DND-41 (cell line): ENCODE data around the gene HACL1.

Experiments
- ATAC-seq: fragments of 200-7000 bp; cut with Tn5 transposase; 3 replicates; pipeline ENCODE4 v1.9.1; 2021; ENCODE audit warnings: low read depth; ENCODE audit not compliant: insufficient read depth
- DNase-seq: peaks from one replicate; pipeline ENCODE4 v3.0.0-alpha.2; 2020
- H2AFZ ChIP-seq: 2 replicates; pipeline ENCODE4 v1.6.0; 2012; ENCODE audit warnings: low read depth, low read length
- H3K27ac ChIP-seq: 2 replicates; pipeline ENCODE4 v1.5.1; 2012; ENCODE audit warnings: low read length, inconsistent platforms
- H3K27me3 ChIP-seq: fragments of 200-600 bp; sonication (generic); 2 replicates; pipeline ENCODE4 v1.6.0; 2012; ENCODE audit warnings: low read length, mild to moderate bottlenecking, inconsistent platforms; ENCODE audit not compliant: insufficient read depth, poor library complexity
- H3K36me3 ChIP-seq: 2 replicates; pipeline ENCODE4 v1.5.1; 2012; ENCODE audit warnings: low read length, inconsistent platforms; ENCODE audit not compliant: insufficient read depth
- H3K4me1 ChIP-seq: 2 replicates; pipeline ENCODE4 v1.5.1; 2012; ENCODE audit warnings: mild to moderate bottlenecking, low read length; ENCODE audit not compliant: insufficient read depth
- H3K4me2 ChIP-seq: 2 replicates; pipeline ENCODE4 v1.6.0; 2012; ENCODE audit warnings: mild to moderate bottlenecking, moderate library complexity, low read length, inconsistent platforms; ENCODE audit not compliant: insufficient read depth
- H3K4me3 ChIP-seq, 2 experiments: fragments of 200-600 bp in 1 of 2; shearing (Covaris generic) in 1 of 2; 2 replicates each; pipeline ENCODE4 v1.5.1; 2012 to 2016; ENCODE audit warnings: inconsistent platforms in 2 of 2, low read length in 2 of 2, mild to moderate bottlenecking in 2 of 2, low read depth in 1 of 2, moderate library complexity in 1 of 2
- H3K79me2 ChIP-seq: 2 replicates; pipeline ENCODE4 v1.6.0; 2012; ENCODE audit warnings: low read length, inconsistent platforms; ENCODE audit not compliant: insufficient read depth
- H3K9ac ChIP-seq: 2 replicates; pipeline ENCODE4 v1.6.0; 2012; ENCODE audit warnings: low read depth, mild to moderate bottlenecking, inconsistent platforms, low read length, moderate library complexity
- H3K9me3 ChIP-seq: 2 replicates; pipeline ENCODE4 v1.5.1; 2012; ENCODE audit warnings: low read length, moderate library complexity, mild to moderate bottlenecking, inconsistent platforms; ENCODE audit not compliant: insufficient read depth, severe bottlenecking
- H4K20me1 ChIP-seq: 2 replicates; pipeline ENCODE4 v1.6.0; 2012; ENCODE audit warnings: low read length; ENCODE audit not compliant: insufficient read depth
- EZH2 ChIP-seq: IDR thresholded peaks from 3 replicates; pipeline ENCODE4 v1.6.1; 2012; ENCODE audit warnings: borderline replicate concordance, low read depth, mild to moderate bottlenecking, moderate library complexity, low read length, inconsistent platforms; ENCODE audit not compliant: severe bottlenecking
- TF ChIP-seq, protein P1 (sequence below): IDR thresholded peaks from 2 replicates; pipeline ENCODE4 v1.5.1; 2012; ENCODE audit warnings: borderline replicate concordance, low read length, moderate library complexity, mild to moderate bottlenecking; ENCODE audit not compliant: poor library complexity, severe bottlenecking; ENCODE audit errors: extremely low read depth

Gene HACL1

DNA sequence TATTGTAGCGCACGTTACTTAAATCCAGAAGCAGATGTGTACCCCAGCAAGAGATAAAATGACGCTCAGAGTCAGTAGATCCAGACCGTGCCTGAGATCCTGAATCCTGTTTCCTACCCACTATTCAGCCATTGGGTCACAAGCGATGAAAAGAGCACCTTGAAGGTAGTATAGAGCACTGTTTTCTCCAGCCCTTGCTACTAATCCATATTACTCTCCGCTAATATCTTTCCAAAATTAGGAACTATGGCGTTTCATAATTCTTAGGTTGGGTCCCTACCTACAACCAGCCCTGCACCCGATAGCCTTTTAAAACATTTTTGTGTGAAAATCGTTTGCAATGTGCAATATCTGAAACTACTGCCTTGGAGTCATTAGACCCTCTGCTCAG is 772 bp upstream of the HACL1 start:
- Histone ChIP-seq H4K20me1 (no peaks in the 10 kb centered on the region), H3K27me3 (no peaks in the 10 kb centered on the region), H3K9me3 (peaks cover 4% of the 10 kb centered on the region), H3K27ac (peak overlapping the region; percentile 94), H3K4me2 (peak overlapping the region; percentile 91), H3K4me3 (peak overlapping the region; percentile 52 to 65), H3K36me3 (peaks cover 30% of the 10 kb centered on the region), H3K79me2 (peaks cover 38% of the 10 kb centered on the region), H3K9ac (peak overlapping the region; percentile 77), H2AFZ (peak overlapping the region; percentile 88), H3K4me1 (peaks cover 30% of the 10 kb centered on the region)
- ATAC-seq: peak; percentile 28
- no peak for DNase-seq
- TF ChIP-seq EZH2: no peak
- TF ChIP-seq, protein P1, sequence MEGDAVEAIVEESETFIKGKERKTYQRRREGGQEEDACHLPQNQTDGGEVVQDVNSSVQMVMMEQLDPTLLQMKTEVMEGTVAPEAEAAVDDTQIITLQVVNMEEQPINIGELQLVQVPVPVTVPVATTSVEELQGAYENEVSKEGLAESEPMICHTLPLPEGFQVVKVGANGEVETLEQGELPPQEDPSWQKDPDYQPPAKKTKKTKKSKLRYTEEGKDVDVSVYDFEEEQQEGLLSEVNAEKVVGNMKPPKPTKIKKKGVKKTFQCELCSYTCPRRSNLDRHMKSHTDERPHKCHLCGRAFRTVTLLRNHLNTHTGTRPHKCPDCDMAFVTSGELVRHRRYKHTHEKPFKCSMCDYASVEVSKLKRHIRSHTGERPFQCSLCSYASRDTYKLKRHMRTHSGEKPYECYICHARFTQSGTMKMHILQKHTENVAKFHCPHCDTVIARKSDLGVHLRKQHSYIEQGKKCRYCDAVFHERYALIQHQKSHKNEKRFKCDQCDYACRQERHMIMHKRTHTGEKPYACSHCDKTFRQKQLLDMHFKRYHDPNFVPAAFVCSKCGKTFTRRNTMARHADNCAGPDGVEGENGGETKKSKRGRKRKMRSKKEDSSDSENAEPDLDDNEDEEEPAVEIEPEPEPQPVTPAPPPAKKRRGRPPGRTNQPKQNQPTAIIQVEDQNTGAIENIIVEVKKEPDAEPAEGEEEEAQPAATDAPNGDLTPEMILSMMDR: no peak

DNA sequence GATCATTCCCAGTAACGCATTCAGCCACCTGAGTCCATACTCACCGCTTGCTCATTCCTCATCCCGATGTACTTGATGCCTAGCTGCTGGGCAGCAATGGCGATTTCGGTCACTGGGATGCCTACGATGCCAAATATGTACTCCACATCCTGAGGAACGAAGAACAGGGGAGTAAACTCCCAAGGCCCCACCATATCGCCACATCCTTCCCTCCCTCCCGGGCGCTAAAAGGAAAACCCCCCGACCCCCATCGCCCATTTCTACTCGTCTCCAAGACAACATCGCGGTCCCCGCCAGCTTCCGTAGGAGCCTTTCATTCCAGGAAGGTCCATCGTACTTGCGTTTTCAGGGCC is 347 bp downstream of the HACL1 start:
- H4K20me1 ChIP-seq: no peaks in the 10 kb centered on the region
- H2AFZ ChIP-seq: peak overlapping the region; percentile 80
- peak overlapping the region; percentile 43 to 65 for H3K4me3 ChIP-seq
- peak overlapping the region; percentile 91 for H3K4me2 ChIP-seq
- ATAC-seq (peak; percentile 6), DNase-seq (no peak)
- peaks cover 30% of the 10 kb centered on the region for H3K4me1 ChIP-seq
- TF ChIP-seq, protein P1: no peak
- TF ChIP-seq EZH2: no peak
- H3K79me2 ChIP-seq: peaks cover 38% of the 10 kb centered on the region
- H3K27ac ChIP-seq: peak overlapping the region; percentile 70
- peaks cover 32% of the 10 kb centered on the region for H3K36me3 ChIP-seq
- no peaks in the 10 kb centered on the region for H3K27me3 ChIP-seq
- H3K9me3 ChIP-seq: peaks cover 4% of the 10 kb centered on the region
- H3K9ac ChIP-seq: peak overlapping the region; percentile 77

DNA sequence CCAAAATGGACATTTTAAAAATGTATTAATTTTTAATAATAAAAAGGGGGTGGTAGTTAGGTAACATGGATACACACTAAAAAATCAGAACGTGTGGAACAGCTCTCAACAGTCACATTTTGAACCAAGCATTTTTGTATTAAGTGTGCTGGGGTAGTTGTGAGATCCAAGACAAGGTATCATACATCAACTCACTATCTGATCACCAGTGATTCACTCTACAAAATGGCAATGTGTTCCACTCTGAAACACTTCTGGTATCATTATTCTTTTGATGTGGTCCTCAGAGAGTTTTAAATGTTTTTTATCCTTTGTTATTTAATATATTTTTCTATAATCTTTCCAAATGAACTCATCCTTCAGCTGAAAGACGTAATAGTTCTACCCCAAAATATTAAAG is 5.4 kb downstream of the HACL1 start:
- Histone ChIP-seq H3K9ac (no peak overlapping the region), H3K36me3 (peaks cover 41% of the 10 kb centered on the region), H4K20me1 (no peaks in the 10 kb centered on the region), H3K4me2 (no peak overlapping the region), H3K9me3 (no peaks in the 10 kb centered on the region), H3K27me3 (no peaks in the 10 kb centered on the region), H3K4me1 (peaks cover 20% of the 10 kb centered on the region), H3K4me3 (no peak overlapping the region), H3K79me2 (peaks cover 25% of the 10 kb centered on the region), H3K27ac (no peak overlapping the region), H2AFZ (no peak overlapping the region)
- no peak for DNase-seq
- no peak for ATAC-seq
- TF ChIP-seq, protein P1: no peak
- no peak for TF ChIP-seq EZH2

DNA sequence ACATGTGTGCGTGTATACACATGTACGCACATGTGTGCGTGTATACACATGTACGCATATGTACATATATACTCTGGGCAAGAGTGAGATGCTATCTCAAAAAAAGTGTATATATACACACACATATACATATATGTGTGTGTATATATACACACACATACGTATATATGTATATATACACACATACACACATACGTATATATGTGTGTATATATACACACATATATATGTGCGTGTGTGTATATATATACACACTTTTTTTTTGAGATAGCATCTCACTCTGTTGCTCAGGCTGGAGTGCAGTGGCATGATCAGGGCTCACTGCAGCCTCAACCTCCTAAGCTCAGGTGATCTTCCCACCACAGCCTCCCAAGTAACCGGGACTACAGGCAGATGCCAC is 8.4 kb downstream of the HACL1 start:
- Histone ChIP-seq H3K27ac (no peak overlapping the region), H4K20me1 (no peaks in the 10 kb centered on the region), H2AFZ (no peak overlapping the region), H3K4me1 (no peaks in the 10 kb centered on the region), H3K4me2 (no peak overlapping the region), H3K36me3 (peaks cover 29% of the 10 kb centered on the region), H3K4me3 (no peak overlapping the region), H3K27me3 (no peaks in the 10 kb centered on the region), H3K9ac (no peak overlapping the region), H3K9me3 (no peaks in the 10 kb centered on the region), H3K79me2 (no peaks in the 10 kb centered on the region)
- DNase-seq: no peak
- no peak for ATAC-seq
- TF ChIP-seq EZH2: no peak
- TF ChIP-seq, protein P1: no peak
